ENCODE data around the gene TMC8.

- TF ChIP-seq CTCF (tag by site-specific recombination; IDR thresholded peaks at IDR 0.05) = no peak
- TF ChIP-seq KLF7 (tag by site-specific recombination; IDR thresholded peaks at IDR 0.05; ENCODE audit: borderline replicate concordance) = no peak
- TF ChIP-seq SETDB1 (IDR thresholded peaks at IDR 0.05; ENCODE audit: insufficient read length, low read length) = no peak
- TF ChIP-seq ZBTB7A (tag by site-specific recombination; IDR thresholded peaks at IDR 0.05; ENCODE audit: low read depth) = no peak
- TF ChIP-seq AEBP2 (tag by site-specific recombination; IDR thresholded peaks at IDR 0.05; ENCODE audit: borderline replicate concordance) = no peak
- TF ChIP-seq ZBTB44 (tag by site-specific recombination; IDR thresholded peaks at IDR 0.05) = no peak
- TF ChIP-seq HOXC10 (CRISPR knock-in tag; IDR thresholded peaks at IDR 0.05) = no peak
- no peak for TF ChIP-seq PATZ1 (tag by site-specific recombination; IDR thresholded peaks at IDR 0.05)
- TF ChIP-seq ZNF223 (tag by site-specific recombination; IDR thresholded peaks at IDR 0.05) = no peak
- no peak for TF ChIP-seq TCF7L2 (IDR thresholded peaks at IDR 0.05; ENCODE audit: borderline replicate concordance, low read depth, low read length)
- no peak for TF ChIP-seq ZNF610 (tag by site-specific recombination; IDR thresholded peaks at IDR 0.05; ENCODE audit: borderline replicate concordance)
- TF ChIP-seq PRDM10 (tag by site-specific recombination; IDR thresholded peaks at IDR 0.05) = no peak
These were observed 508 bp upstream of the TMC8 start for GRCh38 chr17:78130090-78130436.
